B cell (primary cell): ENCODE data around the gene CAND2. TPM values are rescaled to one million over a fixed set of nuclear protein-coding genes. Genes with fewer than 3 reads are reported as not detected.

Experiments used
- ATAC-seq: fragments of 200-7000 bp; cut with Tn5 transposase; one replicate; pipeline ENCODE4 v1.10.0; 2021; ENCODE audit warnings: low read depth, mild to moderate bottlenecking, moderate number of reproducible peaks, moderate library complexity
- CTCF ChIA-PET: fragments of 350-600 bp; sonication (Branson Sonifier 250); formaldehyde crosslinking; loops from one replicate; lab custom pipeline; 2021; ENCODE audit warnings: antibody characterized with exemption, inconsistent platforms; lab: Charles Lee
- POLR2A ChIA-PET: fragments of 350-600 bp; sonication (Branson Sonifier 250); formaldehyde crosslinking; loops from one replicate; lab custom pipeline; 2021; ENCODE audit warnings: antibody characterized with exemption; lab: Charles Lee
- DNase-seq: peaks from one replicate; pipeline ENCODE4 v3.0.0; 2013
- H2AFZ ChIP-seq: 2 replicates; pipeline ENCODE4 v1.6.1; 2012; ENCODE audit warnings: mild to moderate bottlenecking, low read depth, low read length; ENCODE audit not compliant: insufficient read depth, poor library complexity, severe bottlenecking
- H3K27ac ChIP-seq, 2 donors: 1 replicate in 1 of 2; 2 replicates in 1 of 2; pipeline ENCODE4 v1.5.1; 2012 to 2013; ENCODE audit warnings: low read length in 2 of 2, mild to moderate bottlenecking in 2 of 2, moderate library complexity in 1 of 2
- H3K27me3 ChIP-seq, 4 experiments: fragments of 200-600 bp in 1 of 4; sonication (generic) in 1 of 4; replicated peaks in 1 of 4; 1 replicate in 2 of 4; 2 replicates in 2 of 4; pipeline versions ENCODE4 v1.6.1 to v1.7.0; 2013 to 2016; ENCODE audit warnings: low read length in 3 of 4, mild to moderate bottlenecking in 2 of 4, mixed read lengths in 1 of 4, moderate library complexity in 1 of 4; ENCODE audit not compliant: insufficient read depth in 4 of 4, control insufficient read depth in 3 of 4; ENCODE audit errors: control extremely low read depth in 1 of 4
- H3K36me3 ChIP-seq, 2 experiments: replicated peaks in 1 of 2; 1 replicate in 1 of 2; 2 replicates in 1 of 2; pipeline versions ENCODE4 v1.6.1 to v1.7.1; 2013; ENCODE audit warnings: low read length in 1 of 2; ENCODE audit not compliant: insufficient read depth in 2 of 2, control insufficient read depth in 1 of 2; ENCODE audit errors: control extremely low read depth in 1 of 2, extremely low read depth in 1 of 2
- H3K4me1 ChIP-seq, 2 donors: fragments of 200-600 bp in 1 of 2; sonication (generic) in 1 of 2; 1 replicate in 1 of 2; 2 replicates in 1 of 2; pipeline versions ENCODE4 v1.5.1 to v1.6.1; 2013 to 2017; ENCODE audit warnings: low read length in 2 of 2; ENCODE audit not compliant: control insufficient read depth in 2 of 2, insufficient read depth in 2 of 2
- H3K4me2 ChIP-seq: replicated peaks from 2 replicates; pipeline ENCODE3; 2012; ENCODE audit warnings: mild to moderate bottlenecking, low read depth, low read length; ENCODE audit not compliant: poor library complexity, severe bottlenecking
- H3K4me3 ChIP-seq, 5 experiments: fragments of 200-600 bp in 1 of 5; sonication (generic) in 1 of 5; 1 replicate in 3 of 5; 2 replicates in 2 of 5; pipeline versions ENCODE4 v1.5.1 to v1.7.0; 2011 to 2016; ENCODE audit warnings: low read length in 4 of 5, mild to moderate bottlenecking in 4 of 5, low read depth in 2 of 5, control low read depth in 1 of 5, moderate library complexity in 1 of 5; ENCODE audit not compliant: insufficient read depth in 1 of 5; ENCODE audit errors: control extremely low read depth in 1 of 5, extremely low read depth in 1 of 5
- H3K79me2 ChIP-seq: fragments of 200-600 bp; sonication (generic); one replicate; pipeline ENCODE4 v1.6.0; 2016; ENCODE audit warnings: low read length; ENCODE audit not compliant: control insufficient read depth, insufficient read depth
- H3K9ac ChIP-seq: fragments of 200-600 bp; sonication (generic); 2 replicates; pipeline ENCODE4 v1.6.1; 2017; ENCODE audit warnings: mild to moderate bottlenecking, low read length, moderate library complexity
- H3K9me3 ChIP-seq, 3 donors: one replicate each; pipeline versions ENCODE4 v1.6.1 to v1.7.1; 2013; ENCODE audit warnings: low read length in 2 of 3; ENCODE audit not compliant: control insufficient read depth in 2 of 3, insufficient read depth in 1 of 3; ENCODE audit errors: control extremely low read depth in 1 of 3
- H4K20me1 ChIP-seq: 2 replicates; pipeline ENCODE4 v1.6.0; 2012; ENCODE audit warnings: mild to moderate bottlenecking, low read length; ENCODE audit not compliant: insufficient read depth, control insufficient read depth, poor library complexity, severe bottlenecking
- H3K27ac Mint-ChIP-seq: one replicate; pipeline ENCODE4 v1.8.0; 2021; ENCODE audit warnings: mixed read lengths
- H3K27me3 Mint-ChIP-seq: one replicate; pipeline ENCODE4 v1.8.0; 2021; ENCODE audit warnings: mixed read lengths
- H3K4me1 Mint-ChIP-seq: one replicate; pipeline ENCODE4 v1.8.0; 2021; ENCODE audit warnings: mixed read lengths
- H3K4me3 Mint-ChIP-seq: one replicate; pipeline ENCODE4 v1.8.0; 2021; ENCODE audit warnings: mixed read lengths
- H3K9me3 Mint-ChIP-seq: one replicate; pipeline ENCODE4 v1.8.0; 2022; ENCODE audit warnings: mixed read lengths; ENCODE audit not compliant: insufficient read depth
- EZH2 ChIP-seq: IDR thresholded peaks from 2 replicates; pipeline ENCODE4 v1.6.1; 2012; ENCODE audit warnings: borderline replicate concordance, low read depth, mild to moderate bottlenecking, moderate library complexity, low read length; ENCODE audit not compliant: insufficient read depth, poor library complexity, severe bottlenecking
- WGBS: methylation state at CpG from one replicate; pipeline ENCODE4 v1.1.5; 2013; ENCODE audit warnings: missing lambda C conversion rate; ENCODE audit not compliant: insufficient coverage; 5-methylcytosine and 5-hydroxymethylcytosine counted together
- intact Hi-C: fragments of 100-400 bp; cut with micrococcal nuclease; formaldehyde crosslinking; loops from one replicate; pipeline ENCODE4 v1.10.0; 2022
- polyA plus RNA-seq: library from polyadenylated mRNA; depleted of rRNA; stranded (reverse); fragments of >200 nt; gene quantifications from 2 replicates; pipeline ENCODE4 v1.2.3, GENCODE V29; 2012
- total RNA-seq, 2 donors: library from RNA; stranded (reverse); fragments of 120-200 nt in 1 of 2; gene quantifications; 1 replicate in 1 of 2; 2 replicates in 1 of 2; pipeline versions ENCODE4 v1.2.3 to v1.2.4, GENCODE V29; 2013 to 2022
- TF ChIP-seq, protein P1 (sequence below): fragments of 200-600 bp; IDR thresholded peaks from one replicate; pipeline ENCODE4 v1.8.0; 2022; ENCODE audit warnings: antibody characterized with exemption, mild to moderate bottlenecking

Gene CAND2
- total and polyA plus RNA-seq, 2 donors (not counting 1 experiment from before 2014, with no cell fraction given): 0.34 to 1.9 TPM

DNA sequence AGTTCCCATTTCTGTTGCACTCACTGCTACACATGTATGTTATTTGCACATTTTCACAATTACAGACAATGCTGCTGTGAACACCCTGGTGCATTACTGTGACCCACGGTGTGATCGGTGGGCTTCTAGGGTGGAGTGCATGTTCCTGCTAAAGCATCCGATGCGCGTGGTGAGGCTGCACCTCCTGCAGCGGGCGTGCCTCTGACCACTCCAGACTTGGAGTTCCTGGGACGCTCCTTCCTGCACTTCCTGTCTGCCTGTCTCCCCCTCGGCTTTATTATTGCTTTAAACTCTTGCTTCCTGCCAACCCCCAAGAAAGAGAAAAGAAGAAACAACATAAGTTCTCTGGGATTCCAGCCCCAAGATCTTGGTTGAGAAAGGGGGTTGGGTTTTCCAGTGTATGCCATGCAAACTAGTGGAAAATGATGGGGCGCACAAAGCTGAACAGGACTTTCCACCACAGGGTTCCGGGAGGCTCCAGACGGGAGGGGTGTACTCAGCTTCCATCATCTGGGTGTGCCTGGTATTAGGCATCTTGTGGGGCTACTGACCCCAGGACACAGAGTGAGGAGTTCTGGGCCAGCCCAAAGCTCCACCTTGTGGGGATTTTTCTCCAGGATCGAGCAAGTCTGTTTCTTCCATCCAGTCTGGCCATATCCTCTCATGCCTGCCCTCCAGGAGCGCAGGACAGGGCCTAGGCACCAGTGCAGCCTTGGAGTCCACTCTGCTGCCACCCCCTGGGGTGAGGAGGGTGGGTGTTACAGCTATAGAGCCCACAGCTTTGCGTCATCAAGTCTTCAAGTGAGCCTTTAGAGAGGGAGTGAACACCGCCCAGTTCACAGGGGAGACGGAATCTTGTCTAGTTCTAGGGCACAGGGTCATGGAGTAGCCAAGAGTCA is 33.7 kb downstream of the CAND2 start:
- Histone ChIP-seq H3K79me2 (no peaks in the 10 kb centered on the region), H3K9me3 (no peaks in the 10 kb centered on the region), H3K9ac (no peak overlapping the region), H3K4me3 (no peak overlapping the region), H2AFZ (no peak overlapping the region), H3K27me3 (no peaks in the 10 kb centered on the region), H4K20me1 (no peaks in the 10 kb centered on the region), H3K36me3 (peaks cover 0 to 30% of the 10 kb centered on the region in 2 experiments), H3K4me2 (no peak overlapping the region), H3K4me1 (no peaks in the 10 kb centered on the region), H3K27ac (no peak overlapping the region)
- Mint-ChIP-seq H3K27me3 (no peaks in the 10 kb centered on the region), H3K9me3 (no peaks in the 10 kb centered on the region), H3K27ac (no peak overlapping the region), H3K4me1 (no peaks in the 10 kb centered on the region), H3K4me3 (no peak overlapping the region)
- CTCF ChIA-PET: interaction anchor here (2.2 kb wide), 1 partner anchor 20 kb away, joined by 7 read pairs; no protein-coding TSS in a partner anchor
- TF ChIP-seq, protein P1, sequence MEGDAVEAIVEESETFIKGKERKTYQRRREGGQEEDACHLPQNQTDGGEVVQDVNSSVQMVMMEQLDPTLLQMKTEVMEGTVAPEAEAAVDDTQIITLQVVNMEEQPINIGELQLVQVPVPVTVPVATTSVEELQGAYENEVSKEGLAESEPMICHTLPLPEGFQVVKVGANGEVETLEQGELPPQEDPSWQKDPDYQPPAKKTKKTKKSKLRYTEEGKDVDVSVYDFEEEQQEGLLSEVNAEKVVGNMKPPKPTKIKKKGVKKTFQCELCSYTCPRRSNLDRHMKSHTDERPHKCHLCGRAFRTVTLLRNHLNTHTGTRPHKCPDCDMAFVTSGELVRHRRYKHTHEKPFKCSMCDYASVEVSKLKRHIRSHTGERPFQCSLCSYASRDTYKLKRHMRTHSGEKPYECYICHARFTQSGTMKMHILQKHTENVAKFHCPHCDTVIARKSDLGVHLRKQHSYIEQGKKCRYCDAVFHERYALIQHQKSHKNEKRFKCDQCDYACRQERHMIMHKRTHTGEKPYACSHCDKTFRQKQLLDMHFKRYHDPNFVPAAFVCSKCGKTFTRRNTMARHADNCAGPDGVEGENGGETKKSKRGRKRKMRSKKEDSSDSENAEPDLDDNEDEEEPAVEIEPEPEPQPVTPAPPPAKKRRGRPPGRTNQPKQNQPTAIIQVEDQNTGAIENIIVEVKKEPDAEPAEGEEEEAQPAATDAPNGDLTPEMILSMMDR: no peak
- TF ChIP-seq EZH2: no peak
- POLR2A ChIA-PET: interaction anchor here (1.4 kb wide), 1 partner anchor 11 kb away, joined by 4 read pairs; the partner anchor contains the start of gene RPL32
- DNase-seq (no peak), ATAC-seq (no peak)
- intact Hi-C loops: no loop called here
- 91% methylated on average over 12 of the region's 17 CpGs for WGBS

DNA sequence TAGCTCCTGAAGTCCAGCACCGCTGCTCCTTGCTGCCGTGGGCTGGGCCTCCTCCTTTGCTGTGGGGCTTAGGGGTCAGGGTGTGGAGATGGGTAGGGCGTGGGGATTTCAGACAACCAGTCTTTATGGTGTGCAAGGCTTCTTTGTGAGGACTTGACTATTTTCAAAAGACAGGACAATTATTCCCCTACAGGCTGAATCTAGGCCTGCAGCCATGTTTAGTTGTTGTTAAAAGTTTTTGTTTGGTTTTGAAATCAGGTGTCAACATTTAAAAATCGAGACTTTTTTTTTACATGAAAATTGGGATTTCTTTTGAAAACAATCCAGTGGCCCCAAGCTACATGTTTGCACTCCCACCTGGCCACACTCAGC is 34.3 kb downstream of the CAND2 start:
- no peak overlapping the region for H3K9ac ChIP-seq
- H2AFZ ChIP-seq: no peak overlapping the region
- H3K4me3 ChIP-seq: no peak overlapping the region
- POLR2A ChIA-PET: interaction anchor here (1.4 kb wide), 1 partner anchor 10 kb away, joined by 4 read pairs; the partner anchor contains the start of gene RPL32
- H4K20me1 ChIP-seq: peaks cover 6% of the 10 kb centered on the region
- WGBS: 100% methylated on average over 3 of the region's 4 CpGs
- no peaks in the 10 kb centered on the region for H3K79me2 ChIP-seq
- H3K9me3 ChIP-seq: no peaks in the 10 kb centered on the region
- DNase-seq (no peak), ATAC-seq (no peak)
- Mint-ChIP-seq H3K9me3 (no peaks in the 10 kb centered on the region), H3K27ac (no peak overlapping the region), H3K4me1 (no peaks in the 10 kb centered on the region), H3K27me3 (no peaks in the 10 kb centered on the region), H3K4me3 (no peak overlapping the region)
- no peak overlapping the region for H3K4me2 ChIP-seq
- H3K27me3 ChIP-seq: no peaks in the 10 kb centered on the region
- no peak for TF ChIP-seq EZH2
- no peak overlapping the region for H3K27ac ChIP-seq
- CTCF ChIA-PET: interaction anchor here (2.2 kb wide), 1 partner anchor 21 kb away, joined by 7 read pairs; no protein-coding TSS in a partner anchor
- no peaks in the 10 kb centered on the region for H3K4me1 ChIP-seq
- intact Hi-C loops: no loop called here
- peaks cover 1 to 36% of the 10 kb centered on the region in 2 experiments for H3K36me3 ChIP-seq
